IMR-90 (cell line): ENCODE measurements around the gene PSMD8. TPM values are rescaled to one million over a fixed set of nuclear protein-coding genes. Genes with fewer than 3 reads are reported as not detected.

Source experiments
- ATAC-seq: fragments of 200-7000 bp; cut with Tn5 transposase; 2 replicates; pipeline ENCODE4 v1.9.1; 2020; ENCODE audit warnings: low read depth, mild to moderate bottlenecking, moderate library complexity
- BruUV-seq: library from RNA; stranded (reverse); fragments of 400-500 nt; replicated peaks from 2 replicates; lab custom pipeline; 2021; lab: Mats Ljungman, UMichigan
- CTCF ChIA-PET: fragments of 300-600 bp; formaldehyde crosslinking; extraction: SDS; loops from one replicate; lab custom pipeline; 2021; ENCODE audit warnings: antibody characterized with exemption; lab: Yijun Ruan, JAX
- POLR2A ChIA-PET: fragments of 300-600 bp; sonication (Branson Sonifier 250); formaldehyde crosslinking; loops from one replicate; lab custom pipeline; 2022; ENCODE audit warnings: antibody characterized with exemption; ENCODE audit not compliant: unreplicated experiment; lab: Charles Lee
- DNase-seq: peaks from one replicate; pipeline ENCODE4 v3.0.0; 2013
- H2AFZ ChIP-seq: replicated peaks from 2 replicates; pipeline ENCODE3; 2013; ENCODE audit warnings: low read length, mild to moderate bottlenecking; ENCODE audit not compliant: poor library complexity
- H2AK5ac ChIP-seq: 2 replicates; pipeline ENCODE4 v1.6.1; 2013; ENCODE audit warnings: low read depth, low read length, inconsistent platforms
- H2AK9ac ChIP-seq: replicated peaks from 2 replicates; pipeline ENCODE3; 2013; ENCODE audit warnings: mild to moderate bottlenecking, low read depth, low read length, moderate library complexity; ENCODE audit not compliant: poor library complexity
- H2BK120ac ChIP-seq: 2 replicates; pipeline ENCODE4 v1.6.1; 2013; ENCODE audit warnings: low read depth, low read length, inconsistent platforms
- H2BK15ac ChIP-seq: 3 replicates; pipeline ENCODE4 v1.6.1; 2013; ENCODE audit warnings: low read depth, low read length, inconsistent platforms
- H2BK20ac ChIP-seq: 2 replicates; pipeline ENCODE4 v1.6.1; 2013; ENCODE audit warnings: low read depth, mild to moderate bottlenecking, inconsistent platforms, low read length, moderate library complexity
- H2BK5ac ChIP-seq: 2 replicates; pipeline ENCODE4 v1.6.1; 2013; ENCODE audit warnings: mild to moderate bottlenecking, low read depth, low read length, inconsistent platforms; ENCODE audit not compliant: poor library complexity, severe bottlenecking
- H3K14ac ChIP-seq: replicated peaks from 2 replicates; pipeline ENCODE4 v1.6.1; 2013; ENCODE audit warnings: low read depth, low read length, inconsistent platforms
- H3K18ac ChIP-seq: 2 replicates; pipeline ENCODE4 v1.6.1; 2013; ENCODE audit warnings: low read depth, low read length, control low read depth
- H3K23ac ChIP-seq: 2 replicates; pipeline ENCODE4 v1.6.1; 2013; ENCODE audit warnings: low read depth, low read length, inconsistent platforms
- H3K27ac ChIP-seq: 2 replicates; pipeline ENCODE4 v1.5.1; 2013; ENCODE audit warnings: mild to moderate bottlenecking, control low read depth, low read length; ENCODE audit not compliant: insufficient read depth
- H3K27me3 ChIP-seq: 2 replicates; pipeline ENCODE4 v1.6.1; 2013; ENCODE audit warnings: low read length; ENCODE audit not compliant: control insufficient read depth, insufficient read depth
- H3K36me3 ChIP-seq: 2 replicates; pipeline ENCODE4 v1.6.1; 2013; ENCODE audit warnings: low read length, mixed read lengths; ENCODE audit not compliant: control insufficient read depth, insufficient read depth
- H3K4ac ChIP-seq: 2 replicates; pipeline ENCODE4 v1.6.1; 2013; ENCODE audit warnings: low read depth, low read length, inconsistent platforms
- H3K4me1 ChIP-seq: 2 replicates; pipeline ENCODE4 v1.6.1; 2013; ENCODE audit warnings: low read length, mixed read lengths; ENCODE audit not compliant: control insufficient read depth, insufficient read depth
- H3K4me2 ChIP-seq: 2 replicates; pipeline ENCODE4 v1.6.1; 2013; ENCODE audit warnings: low read depth, mild to moderate bottlenecking, control low read depth, low read length, moderate library complexity
- H3K4me3 ChIP-seq: 2 replicates; pipeline ENCODE4 v1.5.1; 2013; ENCODE audit warnings: low read depth, mild to moderate bottlenecking, control low read depth, low read length, moderate library complexity; ENCODE audit not compliant: insufficient read depth
- H3K56ac ChIP-seq: 2 replicates; pipeline ENCODE4 v1.6.1; 2013; ENCODE audit warnings: low read length, inconsistent platforms; ENCODE audit not compliant: insufficient read depth; ENCODE audit errors: extremely low read depth
- H3K79me1 ChIP-seq, 2 experiments: 2 replicates each; pipeline ENCODE4 v1.6.1; 2013; ENCODE audit warnings: low read length in 2 of 2, inconsistent platforms in 1 of 2, low read depth in 1 of 2
- H3K9ac ChIP-seq: 2 replicates; pipeline ENCODE4 v1.6.1; 2013; ENCODE audit warnings: low read depth, low read length, control low read depth
- H3K9me1 ChIP-seq: 2 replicates; pipeline ENCODE4 v1.6.1; 2013; ENCODE audit warnings: low read length, inconsistent platforms; ENCODE audit not compliant: insufficient read depth
- H3K9me3 ChIP-seq: 2 replicates; pipeline ENCODE4 v1.6.1; 2013; ENCODE audit warnings: low read length; ENCODE audit not compliant: control insufficient read depth, insufficient read depth
- H4K20me1 ChIP-seq: 2 replicates; pipeline ENCODE4 v1.6.1; 2013; ENCODE audit warnings: low read length, inconsistent platforms; ENCODE audit not compliant: insufficient read depth
- H4K5ac ChIP-seq: 2 replicates; pipeline ENCODE4 v1.6.1; 2013; ENCODE audit warnings: mild to moderate bottlenecking, low read depth, low read length, control low read depth
- H4K8ac ChIP-seq, 2 experiments: 2 replicates each; pipeline ENCODE4 v1.6.1; 2013; ENCODE audit warnings: low read depth in 2 of 2, low read length in 2 of 2, control low read depth in 1 of 2, inconsistent platforms in 1 of 2
- H4K91ac ChIP-seq: 2 replicates; pipeline ENCODE4 v1.6.1; 2013; ENCODE audit warnings: low read depth, low read length, inconsistent platforms; ENCODE audit not compliant: insufficient read depth
- BHLHE40 ChIP-seq: fragments of 150-350 bp; IDR thresholded peaks from 2 replicates; pipeline ENCODE4 v1.6.1; 2016; ENCODE audit warnings: mild to moderate bottlenecking, low read depth, low read length
- CTCF ChIP-seq: conservative IDR thresholded peaks from 2 replicates; pipeline ENCODE4 v1.5.1; 2012; ENCODE audit warnings: mild to moderate bottlenecking, low read depth, low read length, improper control_type of control experiment
- ELK1 ChIP-seq: fragments of 150-350 bp; IDR thresholded peaks from 2 replicates; pipeline ENCODE4 v1.6.1; 2016; ENCODE audit warnings: low read depth, mild to moderate bottlenecking, low read length, moderate library complexity, borderline replicate concordance
- MAFK ChIP-seq: IDR thresholded peaks from 2 replicates; pipeline ENCODE4 v1.6.1; 2012; ENCODE audit warnings: low read depth, low read length, improper control_type of control experiment
- MAZ ChIP-seq: IDR thresholded peaks from 2 replicates; pipeline ENCODE4 v1.6.1; 2012; ENCODE audit warnings: low read depth, mild to moderate bottlenecking, low read length, improper control_type of control experiment, moderate library complexity, borderline replicate concordance
- MXI1 ChIP-seq: IDR thresholded peaks from 2 replicates; pipeline ENCODE4 v1.6.1; 2012; ENCODE audit warnings: low read depth, mild to moderate bottlenecking, low read length, moderate library complexity, borderline replicate concordance
- NFE2L2 ChIP-seq: fragments of 150-350 bp; IDR thresholded peaks from 2 replicates; pipeline ENCODE4 v1.6.1; 2016; ENCODE audit warnings: low read depth, mild to moderate bottlenecking, low read length
- POLR2A ChIP-seq: IDR thresholded peaks from 2 replicates; pipeline ENCODE4 v1.6.1; 2012; ENCODE audit warnings: mild to moderate bottlenecking, low read depth, low read length
- RAD21 ChIP-seq: IDR thresholded peaks from 2 replicates; pipeline ENCODE4 v1.6.1; 2012; ENCODE audit warnings: low read length, improper control_type of control experiment
- RFX5 ChIP-seq: IDR thresholded peaks from 2 replicates; pipeline ENCODE4 v1.8.0; 2012; ENCODE audit warnings: low read depth, mild to moderate bottlenecking, low read length, moderate library complexity
- SMC3 ChIP-seq: fragments of 150-350 bp; IDR thresholded peaks from 2 replicates; pipeline ENCODE4 v1.6.1; 2016; ENCODE audit warnings: low read depth, mild to moderate bottlenecking, antibody characterized with exemption, low read length, moderate library complexity
- USF2 ChIP-seq: fragments of 150-350 bp; IDR thresholded peaks from 2 replicates; pipeline ENCODE4 v1.6.1; 2017; ENCODE audit warnings: mild to moderate bottlenecking, antibody characterized with exemption, low read length, low read depth
- whole genome bisulfite sequencing, 2 experiments: methylation state at CpG; one replicate each; pipeline versions ENCODE4 v1.1.5 to v1.1.7; 2013; ENCODE audit warnings: missing lambda C conversion rate in 2 of 2; ENCODE audit not compliant: insufficient read length in 1 of 2; ENCODE audit errors: extremely low coverage in 2 of 2; 5-methylcytosine and 5-hydroxymethylcytosine counted together
- dilution Hi-C: fragments of 300-500 bp; cut with HindIII; formaldehyde crosslinking; loops from one replicate; pipeline ENCODE4 v1.14.3; 2018; ENCODE audit warnings: low sequenced_read_pairs; ENCODE audit not compliant: unreplicated experiment
- in situ Hi-C: fragments of 300-500 bp; cut with MboI; formaldehyde crosslinking; loops from 3 replicates; pipeline ENCODE4 v1.14.3; 2019; ENCODE audit warnings: low sequenced_read_pairs, inconsistent platforms, mixed read lengths
- intact Hi-C: fragments of 100-400 bp; cut with micrococcal nuclease; formaldehyde crosslinking; loops from 2 replicates; pipeline ENCODE4 v1.10.0; 2022
- polyA plus RNA-seq, 3 experiments: library from polyadenylated mRNA; depleted of rRNA; stranded (reverse); fragments of >200 nt; gene quantifications; 2 replicates each; pipeline ENCODE4 v1.2.3, GENCODE V29; 2012; ENCODE audit warnings: low replicate concordance in 1 of 3
- total RNA-seq: library from RNA; depleted of rRNA; stranded (reverse); fragments of >200 nt; gene quantifications from 2 replicates; pipeline ENCODE4 v1.2.3, GENCODE V29; 2012

PSMD8 gene
- total and polyA plus RNA-seq, 2 of the 4 experiments (the other 2 are of a cell fraction): 475 to 644 TPM

- WGBS, 2 experiments: no CpG with 5 or more reads among the region's 6 CpGs
Measured at GRCh38 chr19:38404858-38405257, 30.5 kb downstream of the PSMD8 start.

More at GRCh38 chr19:38404858-38405257, 30.5 kb downstream of the PSMD8 start:
- H2AK5ac ChIP-seq: no peak overlapping the region
- ChIA-PET CTCF (interaction anchor here (0.8 kb wide), 1 partner anchor 12 kb away, joined by 4 read pairs; no protein-coding TSS in a partner anchor), POLR2A (interaction anchor here (0.7 kb wide), 1 partner anchor 15 kb away, joined by 3 read pairs; no protein-coding TSS in a partner anchor)
- H2BK20ac ChIP-seq: no peak overlapping the region
- no peak overlapping the region for H4K5ac ChIP-seq
- no peak overlapping the region for H3K23ac ChIP-seq
- H3K79me1 ChIP-seq: peaks cover 6 to 12% of the 10 kb centered on the region in 2 experiments; a peak in 3 of 4 replicates
- peaks cover 11% of the 10 kb centered on the region; the same call in 1 of the 2 replicates for H3K36me3 ChIP-seq
- no peak overlapping the region for H3K27ac ChIP-seq
- H4K91ac ChIP-seq: no peak overlapping the region
- H2AFZ ChIP-seq: no peak overlapping the region
- H3K56ac ChIP-seq: no peak overlapping the region
- no peaks in the 10 kb centered on the region for H4K20me1 ChIP-seq
- no peak overlapping the region for H3K18ac ChIP-seq
- H2AK9ac ChIP-seq: no peak overlapping the region
- H3K4me2 ChIP-seq: no peak overlapping the region
- H2BK120ac ChIP-seq: no peak overlapping the region
- no peak overlapping the region for H3K9ac ChIP-seq
- intact Hi-C loops (no loop called here), in situ Hi-C loops (loop anchor here (25.0 kb wide), 1 partner anchor 532 kb away; the partner anchor contains the start of genes MRPS12 and SARS2), dilution Hi-C loops (no loop called here)
- H3K9me3 ChIP-seq: no peaks in the 10 kb centered on the region
- 0 out of 2 replicates have a peak, but pooled peaks cover 3% of the 10 kb centered on the region for H3K9me1 ChIP-seq
- no peak overlapping the region for H3K4ac ChIP-seq
- no peak for DNase-seq
- H3K4me3 ChIP-seq: no peak overlapping the region
- no TSS peak for BruUV-seq
- no peak overlapping the region for H3K14ac ChIP-seq
- ATAC-seq: no peak
- H4K8ac ChIP-seq: no peak overlapping the region
- no peaks in the 10 kb centered on the region for H3K27me3 ChIP-seq
- no peak overlapping the region for H2BK15ac ChIP-seq
- H2BK5ac ChIP-seq: no peak overlapping the region
- no peak for TF ChIP-seq USF2
- TF ChIP-seq MAZ: no peak
- no peak for TF ChIP-seq RAD21
- TF ChIP-seq NFE2L2: no peak
- TF ChIP-seq RFX5: no peak
- no peak for TF ChIP-seq POLR2A
- TF ChIP-seq MAFK: no peak
- no peak for TF ChIP-seq MXI1
- TF ChIP-seq CTCF: no peak
- no peak for TF ChIP-seq BHLHE40
- no peak for TF ChIP-seq ELK1
- TF ChIP-seq SMC3: no peak
- no peaks in the 10 kb centered on the region for H3K4me1 ChIP-seq
